Measurements from ENCODE around the gene ZBTB18. TPM values are rescaled to one million over a fixed set of nuclear protein-coding genes. Genes with fewer than 3 reads are reported as not detected.
A peak's percentile ranks its signal among the peaks of the same experiment; 100 is the strongest.

ZBTB18 gene
- total and polyA plus RNA-seq, 2 of the 4 experiments (the other 2 are of a cell fraction) = 10.0 to 16.0 TPM

GRCh38 chr1:244066954-244067716 is 16.1 kb downstream of the ZBTB18 start:
- H2BK20ac ChIP-seq (ENCODE audit: low read depth, low read length) = no peak overlapping the region; the same call in 1 of the 2 replicates
- no peaks in the 10 kb centered on the region for H3K36me3 ChIP-seq (ENCODE audit: control insufficient read depth, insufficient read depth, low read length)
- intact Hi-C loops (cut with micrococcal nuclease) (no loop called here), dilution Hi-C loops (cut with HindIII; ENCODE audit: low sequenced_read_pairs, unreplicated experiment) (no loop called here), in situ Hi-C loops (cut with MboI; ENCODE audit: low sequenced_read_pairs) (loop anchor here (25.0 kb wide), 1 partner anchor 195 kb away; no protein-coding TSS in a partner anchor)
- H2BK120ac ChIP-seq (ENCODE audit: low read depth, low read length) = no peak overlapping the region
- no peak overlapping the region for H4K91ac ChIP-seq (ENCODE audit: insufficient read depth, low read depth, low read length)
- WGBS, 2 experiments (ENCODE audit: extremely low coverage in 2 of 2, insufficient read length in 1 of 2) = 78% methylated on average over 4 of the region's 26 CpGs; no CpG with 5 or more reads in 1 of the 2 experiments
- no peak for ATAC-seq (ENCODE audit: low read depth)
- no peak overlapping the region for H3K27ac ChIP-seq (ENCODE audit: insufficient read depth, low read length)
- no peaks in the 10 kb centered on the region for H3K79me1 ChIP-seq (ENCODE audit: low read depth in 1 of 2, low read length in 2 of 2)
- no peak overlapping the region; the same call in 1 of the 2 replicates for H3K4ac ChIP-seq (ENCODE audit: low read depth, low read length)
- 0 out of 2 replicates have a peak overlapping the region, but pooled peaks have one; percentile 10 for H2AK5ac ChIP-seq (ENCODE audit: low read depth, low read length)
- no peak overlapping the region for H3K4me3 ChIP-seq (ENCODE audit: insufficient read depth, low read depth, low read length)
- H3K18ac ChIP-seq (ENCODE audit: low read depth, low read length) = no peak overlapping the region
- H3K9me1 ChIP-seq (ENCODE audit: insufficient read depth, low read length) = 0 out of 2 replicates have a peak, but pooled peaks cover 2% of the 10 kb centered on the region
- DNase-seq = no peak
- H3K9ac ChIP-seq (ENCODE audit: low read depth, low read length) = no peak overlapping the region
- H2AFZ ChIP-seq (replicated peaks; ENCODE audit: low read length, poor library complexity) = no peak overlapping the region
- no peaks in the 10 kb centered on the region for H4K20me1 ChIP-seq (ENCODE audit: insufficient read depth, low read length)
- CTCF ChIA-PET = no interaction called here
- BruUV-seq (replicated peaks) = no TSS peak
- H2BK5ac ChIP-seq (ENCODE audit: low read depth, low read length, poor library complexity, severe bottlenecking) = no peak overlapping the region
- no peak overlapping the region for H3K23ac ChIP-seq (ENCODE audit: low read depth, low read length)
- POLR2A ChIA-PET (ENCODE audit: unreplicated experiment) = no interaction called here
- H3K4me2 ChIP-seq (ENCODE audit: low read depth, low read length) = no peak overlapping the region
- no peak overlapping the region for H3K56ac ChIP-seq (ENCODE audit: extremely low read depth, insufficient read depth, low read length)
- H4K5ac ChIP-seq (ENCODE audit: low read depth, low read length) = no peak overlapping the region
- H3K9me3 ChIP-seq (ENCODE audit: control insufficient read depth, insufficient read depth, low read length) = no peaks in the 10 kb centered on the region
- H3K27me3 ChIP-seq (ENCODE audit: control insufficient read depth, insufficient read depth, low read length) = no peaks in the 10 kb centered on the region
- H3K4me1 ChIP-seq (ENCODE audit: control insufficient read depth, insufficient read depth, low read length) = peaks cover 7% of the 10 kb centered on the region
- TF ChIP-seq CTCF (conservative IDR thresholded peaks at IDR 0.05; ENCODE audit: low read depth, low read length) = no peak
- TF ChIP-seq BHLHE40 (IDR thresholded peaks at IDR 0.05; ENCODE audit: low read depth, low read length) = no peak
- H3K14ac ChIP-seq (replicated peaks; ENCODE audit: low read depth, low read length) = no peak overlapping the region
- H2BK15ac ChIP-seq (ENCODE audit: low read depth, low read length) = no peak overlapping the region
- H2AK9ac ChIP-seq (replicated peaks; ENCODE audit: low read depth, low read length, poor library complexity) = no peak overlapping the region
- no peak overlapping the region for H4K8ac ChIP-seq (ENCODE audit: low read depth in 2 of 2, low read length in 2 of 2)

Measured in IMR-90 (cell line).